ENCODE results near the gene CARNS1.

The CARNS1 gene

GRCh38 chr11:67376063-67376820, 39.2 kb upstream of the CARNS1 start:
- DNase-seq (ENCODE audit: low read depth), result no peak

- no peak for DNase-seq (ENCODE audit: low read depth)
Observed at GRCh38 chr11:67376873-67377808, 38.3 kb upstream of the CARNS1 start.

GRCh38 chr11:67378544-67378943, 36.9 kb upstream of the CARNS1 start:
- DNase-seq (ENCODE audit: low read depth), result no peak

DNA sequence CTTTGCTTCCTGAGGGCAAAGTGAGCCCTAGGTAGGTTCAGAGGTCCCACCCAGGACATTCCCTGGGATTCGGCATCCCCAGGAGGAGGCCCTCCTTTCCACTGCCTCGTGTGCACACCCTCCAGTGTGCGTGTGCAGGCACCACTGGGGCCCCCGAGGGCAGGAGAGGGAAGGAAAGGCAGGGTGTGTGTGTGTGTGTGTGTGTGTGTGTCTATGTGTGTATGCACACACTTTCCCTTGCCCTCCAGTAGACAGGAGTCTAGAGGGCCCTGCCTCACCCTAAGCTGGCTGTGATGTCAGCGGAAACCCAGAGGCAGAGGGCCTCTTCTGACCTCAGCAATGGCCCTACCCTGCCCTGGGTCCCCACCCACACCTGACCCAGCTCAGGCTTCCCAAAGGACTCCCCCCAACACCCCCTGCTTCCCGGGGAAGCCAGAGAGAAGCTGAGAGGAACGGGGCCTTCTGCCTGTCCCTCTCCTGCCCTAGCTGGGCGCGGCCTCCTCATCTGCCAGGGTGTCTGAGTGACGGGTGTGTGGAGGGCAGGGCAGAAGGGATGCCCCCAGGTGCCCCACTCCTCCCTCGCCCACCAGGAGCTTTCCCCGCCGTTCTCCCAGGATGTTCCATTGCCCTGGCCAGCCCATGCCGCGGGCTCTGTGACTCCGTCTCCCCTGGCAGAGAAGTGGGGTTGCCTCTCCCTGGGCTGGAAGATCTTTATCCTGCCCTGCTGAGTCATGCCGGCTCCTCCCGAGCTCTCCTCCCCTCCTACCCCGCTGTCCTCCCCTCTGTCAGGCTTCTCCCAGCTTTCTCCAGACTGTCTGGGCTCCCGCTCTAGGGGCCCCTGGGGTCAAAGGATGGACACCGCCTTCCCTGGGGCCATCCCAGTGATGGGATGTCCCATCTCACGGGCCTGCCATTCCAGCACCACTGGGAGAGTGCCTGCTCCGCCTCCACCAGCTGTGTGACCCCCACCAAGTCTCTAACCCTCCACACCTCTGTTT, 36.1 kb upstream of the CARNS1 start:
- no peak for DNase-seq (ENCODE audit: low read depth)

DNA sequence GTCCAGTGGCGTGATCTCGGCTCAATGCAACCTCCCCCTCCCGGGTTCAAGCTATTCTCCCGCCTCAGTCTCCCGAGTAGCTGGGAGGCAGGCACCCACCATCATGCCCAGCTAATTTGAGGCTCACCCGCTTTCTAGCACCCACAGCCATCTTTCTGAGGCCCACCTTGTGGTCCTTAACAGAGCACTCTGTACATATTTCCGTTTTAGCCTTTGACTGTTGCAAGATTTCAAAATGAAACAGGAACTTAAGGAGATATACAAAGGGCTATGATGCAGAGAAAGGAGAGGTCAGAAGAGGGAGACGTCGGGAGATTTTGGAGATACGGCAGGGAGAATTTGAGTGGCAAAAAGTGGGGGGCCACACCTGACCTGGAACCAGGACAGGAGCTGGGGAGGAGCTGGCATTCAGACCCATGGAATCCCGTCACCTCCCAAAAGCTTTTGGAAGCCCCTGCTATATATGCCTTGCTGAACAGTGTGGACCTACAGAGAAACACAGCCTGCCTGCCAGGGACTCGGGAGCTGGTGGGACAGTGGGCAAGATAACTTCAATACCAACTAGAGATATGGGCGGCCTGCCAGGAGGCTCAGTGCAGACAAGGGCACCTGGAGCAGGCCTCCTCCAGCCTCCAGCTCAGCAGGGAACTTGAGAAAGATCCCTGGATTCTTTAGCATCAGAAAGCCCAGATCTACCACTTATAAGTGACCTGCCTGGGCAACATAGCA, 34.1 kb upstream of the CARNS1 start:
- no peak for DNase-seq (ENCODE audit: low read depth)

- peak; percentile 54 for DNase-seq (ENCODE audit: low read depth)
Observed at GRCh38 chr11:67382276-67383136, 33.0 kb upstream of the CARNS1 start.

DNA sequence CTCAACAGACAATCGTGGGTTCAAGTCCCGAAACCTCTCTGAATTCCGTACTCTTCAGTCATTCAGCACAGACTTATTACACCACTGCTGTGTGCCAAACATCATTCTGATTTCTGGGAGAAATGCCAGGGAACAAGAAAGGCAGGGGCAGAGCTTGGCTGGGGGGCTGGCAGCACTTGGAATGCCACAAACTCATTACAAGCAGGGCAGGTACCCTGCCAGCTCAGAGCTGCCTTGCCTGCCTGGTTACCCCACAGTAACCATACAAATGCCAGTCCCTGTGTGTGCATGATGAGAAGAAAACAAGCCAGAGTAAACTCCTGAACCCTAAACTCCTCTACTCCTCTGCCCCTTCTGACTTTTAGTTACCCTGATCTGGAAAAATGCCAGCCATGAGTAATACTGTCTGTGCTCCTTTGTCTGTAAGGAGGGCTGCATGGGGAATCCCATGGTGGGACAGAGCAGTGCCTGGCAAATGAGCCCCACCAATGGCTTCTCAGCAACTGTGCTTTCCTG, 30.6 kb upstream of the CARNS1 start:
- DNase-seq (ENCODE audit: low read depth), result no peak

- no peak for DNase-seq (ENCODE audit: low read depth)
Observed at GRCh38 chr11:67387069-67387468, 28.4 kb upstream of the CARNS1 start.

- DNase-seq (ENCODE audit: low read depth), result no peak
Observed at GRCh38 chr11:67387518-67387917, 28.0 kb upstream of the CARNS1 start.

- DNase-seq (ENCODE audit: low read depth), result no peak
Observed at GRCh38 chr11:67389477-67389876, 26.0 kb upstream of the CARNS1 start.

GRCh38 chr11:67390947-67391303, 24.6 kb upstream of the CARNS1 start:
- DNase-seq (ENCODE audit: low read depth), result no peak

- DNase-seq (ENCODE audit: low read depth), result peak; percentile 84
Observed at GRCh38 chr11:67391304-67392182, 23.9 kb upstream of the CARNS1 start, which contains the start of gene RAD9A. RAD9A (plus strand) TSS chr11:67391986; CDS start chr11:67392045, 59 bp downstream.

DNA sequence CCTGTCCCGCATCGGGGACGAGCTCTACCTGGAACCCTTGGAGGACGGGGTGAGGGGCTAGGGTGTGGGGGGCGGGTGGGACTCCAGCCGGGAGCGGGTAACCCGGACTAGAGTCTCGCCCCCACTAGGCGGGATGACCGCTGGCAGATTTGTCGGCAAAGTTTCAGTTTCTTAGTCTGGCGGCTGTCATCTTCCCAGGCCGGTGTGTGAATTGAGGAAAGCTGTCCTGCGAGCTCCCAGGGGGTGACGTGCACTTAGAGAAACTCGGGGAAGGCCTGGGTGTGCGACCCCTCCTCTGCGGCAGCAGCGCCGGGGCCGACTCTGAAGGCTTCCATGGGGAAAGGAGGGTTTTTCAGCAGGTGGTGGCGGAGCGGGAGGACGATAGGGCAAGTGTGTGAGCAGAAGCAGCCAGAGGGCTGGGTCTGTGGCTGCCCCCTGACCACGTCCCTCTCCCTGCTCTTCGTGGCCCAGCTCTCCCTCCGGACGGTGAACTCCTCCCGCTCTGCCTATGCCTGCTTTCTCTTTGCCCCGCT, 23.2 kb upstream of the CARNS1 start:
- DNase-seq (ENCODE audit: low read depth), result no peak

GRCh38 chr11:67393437-67393836, 22.0 kb upstream of the CARNS1 start:
- DNase-seq (ENCODE audit: low read depth), result no peak

DNA sequence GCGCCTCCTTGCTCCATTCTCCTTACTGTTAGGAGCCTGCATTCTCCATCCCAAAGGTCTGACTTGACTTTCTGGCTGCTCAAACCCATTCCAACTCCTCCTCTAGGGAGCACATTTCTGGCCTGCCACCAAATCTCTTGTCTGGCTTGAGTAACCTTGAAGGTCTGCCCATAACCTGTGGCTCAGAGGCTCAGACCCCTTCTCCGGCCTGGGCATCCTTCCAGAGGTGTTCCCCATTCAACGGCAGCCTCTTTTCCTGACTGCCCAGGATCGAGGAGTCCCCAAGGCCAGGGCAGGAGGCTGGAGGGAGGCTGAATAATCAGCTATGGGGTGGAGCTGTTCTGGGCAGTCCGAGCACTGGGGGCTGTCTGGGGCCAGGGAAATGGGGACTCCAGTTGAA, 21.5 kb upstream of the CARNS1 start:
- no peak for DNase-seq (ENCODE audit: low read depth)

DNA sequence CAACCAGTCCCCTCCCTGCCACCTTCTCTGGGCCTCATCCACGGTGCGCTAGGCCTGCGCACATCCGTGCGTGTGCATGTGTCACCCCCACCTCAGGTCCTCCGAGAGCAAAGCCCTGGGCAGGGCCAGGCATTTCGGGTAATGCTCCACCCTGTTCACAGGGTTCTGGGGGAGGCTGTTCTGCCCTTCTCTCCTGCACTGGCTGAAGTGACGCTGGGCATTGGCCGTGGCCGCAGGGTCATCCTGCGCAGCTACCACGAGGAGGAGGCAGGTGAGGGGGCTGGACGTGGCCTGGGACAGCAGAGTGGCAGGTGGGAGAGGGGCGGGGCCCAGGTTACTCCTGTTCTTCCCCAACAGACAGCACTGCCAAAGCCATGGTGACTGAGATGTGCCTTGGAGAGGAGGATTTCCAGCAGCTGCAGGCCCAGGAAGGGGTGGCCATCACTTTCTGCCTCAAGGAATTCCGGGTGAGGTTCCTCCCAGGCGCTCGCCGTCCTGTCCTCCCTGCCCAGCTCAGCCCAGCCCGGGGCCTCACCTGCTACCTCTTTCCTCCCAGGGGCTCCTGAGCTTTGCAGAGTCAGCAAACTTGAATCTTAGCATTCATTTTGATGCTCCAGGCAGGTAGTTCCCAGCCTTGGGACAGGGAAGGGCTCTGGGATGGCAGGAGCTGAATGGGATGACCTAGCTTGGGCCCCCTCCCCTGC, 19.8 kb upstream of the CARNS1 start:
- DNase-seq (ENCODE audit: low read depth), result no peak

DNA sequence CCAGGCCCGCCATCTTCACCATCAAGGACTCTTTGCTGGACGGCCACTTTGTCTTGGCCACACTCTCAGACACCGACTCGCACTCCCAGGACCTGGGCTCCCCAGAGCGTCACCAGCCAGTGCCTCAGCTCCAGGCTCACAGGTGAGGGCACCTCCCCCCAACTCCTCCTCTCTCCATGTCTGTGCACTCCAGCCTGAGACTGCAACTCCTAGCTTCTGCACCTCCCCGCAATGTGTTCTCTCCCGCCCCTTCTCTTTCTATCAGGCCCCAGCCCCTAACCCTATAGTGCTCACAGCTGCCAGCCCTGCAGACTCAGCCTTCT, 19.3 kb upstream of the CARNS1 start:
- no peak for DNase-seq (ENCODE audit: low read depth)

Data from GM04504 (cell line).